Lower lobe of right lung (tissue), 1 donor: Measurements from ENCODE around the gene NEIL3. TPM values are rescaled to one million over a fixed set of nuclear protein-coding genes. Genes with fewer than 3 reads are reported as not detected.

Experiments
- total RNA-seq: library from RNA; stranded (reverse); fragmentation: NEBNext Ultra II Directional; extraction: Animal tissue kit (Norgen Biotek cat#: 25700); gene quantifications from one replicate; pipeline ENCODE4 v1.2.1, GENCODE V29; 2021
- donor health status: DM: no; HTN: yes; CAD: no; lungs with severe emphysema.

Gene NEIL3
- total RNA-seq, 1 donor from 2014 or later: 1.1 TPM

Other genes with a start within 250 kb of the NEIL3 start
- gene AGA, start 132.6 kb downstream of the NEIL3 start, total RNA-seq: 29.8 TPM